OCI-LY3 (cell line): ENCODE data around the gene DPPA3.

ENCODE experiments used
- H2AFZ ChIP-seq: fragments of 200-600, 300-600 bp; shearing (Covaris generic); 2 replicates; pipeline ENCODE4 v1.6.0; 2014; ENCODE audit warnings: antibody characterized with exemption, low read depth, low read length
- H3K27ac ChIP-seq: fragments of 200-600, 300-600 bp; sonication (generic); 2 replicates; pipeline ENCODE4 v1.5.1; 2014; ENCODE audit warnings: mild to moderate bottlenecking, low read length, moderate library complexity, mixed read lengths
- H3K27me3 ChIP-seq: fragments of 200-600, 300-600 bp; sonication (generic); 2 replicates; pipeline ENCODE4 v1.6.1; 2014; ENCODE audit warnings: low read depth, low read length, mixed read lengths
- H3K36me3 ChIP-seq: fragments of 200-600, 300-600 bp; sonication (generic); replicated peaks from 2 replicates; pipeline ENCODE3; 2014; ENCODE audit warnings: low read depth, low read length, mixed read lengths
- H3K4me1 ChIP-seq: fragments of 300-600, 200-600 bp; sonication (generic); 2 replicates; pipeline ENCODE4 v1.6.1; 2014; ENCODE audit warnings: low read length, mixed read lengths
- H3K4me2 ChIP-seq: fragments of 200-600, 300-600 bp; sonication (generic); 2 replicates; pipeline ENCODE4 v1.6.1; 2014; ENCODE audit warnings: low read length, mixed read lengths
- H3K4me3 ChIP-seq: fragments of 300-600, 200-600 bp; sonication (generic); 2 replicates; pipeline ENCODE4 v1.5.1; 2014; ENCODE audit warnings: antibody characterized with exemption, mild to moderate bottlenecking, low read length, moderate library complexity
- H3K79me2 ChIP-seq: fragments of 300-600, 200-600 bp; shearing (Covaris generic); 2 replicates; pipeline ENCODE4 v1.6.1; 2014; ENCODE audit warnings: mild to moderate bottlenecking, low read length, mixed read lengths
- H3K9ac ChIP-seq: fragments of 300-600, 200-600 bp; shearing (Covaris generic); 2 replicates; pipeline ENCODE4 v1.6.0; 2014; ENCODE audit warnings: mild to moderate bottlenecking, low read length, moderate library complexity
- H3K9me3 ChIP-seq: fragments of 200-600, 300-600 bp; shearing (Covaris generic); 2 replicates; pipeline ENCODE4 v1.6.1; 2014; ENCODE audit warnings: low read length, mixed read lengths; ENCODE audit not compliant: insufficient read depth
- H4K20me1 ChIP-seq: fragments of 200-600, 300-600 bp; sonication (generic); 2 replicates; pipeline ENCODE4 v1.6.1; 2016; ENCODE audit warnings: low read length, mixed read lengths; ENCODE audit not compliant: insufficient read depth
- CTCF ChIP-seq: fragments of 200-600, 300-600 bp; sonication (generic); IDR thresholded peaks from 2 replicates; pipeline ENCODE4 v1.5.1; 2014; ENCODE audit warnings: antibody characterized with exemption, low read length, low read depth
- EZH2phosphoT487 ChIP-seq: fragments of 200-600 bp; shearing (Covaris generic); IDR thresholded peaks from 2 replicates; pipeline ENCODE4 v1.6.1; 2018; ENCODE audit warnings: antibody characterized with exemption, mixed run types, low read depth

The DPPA3 gene

DNA sequence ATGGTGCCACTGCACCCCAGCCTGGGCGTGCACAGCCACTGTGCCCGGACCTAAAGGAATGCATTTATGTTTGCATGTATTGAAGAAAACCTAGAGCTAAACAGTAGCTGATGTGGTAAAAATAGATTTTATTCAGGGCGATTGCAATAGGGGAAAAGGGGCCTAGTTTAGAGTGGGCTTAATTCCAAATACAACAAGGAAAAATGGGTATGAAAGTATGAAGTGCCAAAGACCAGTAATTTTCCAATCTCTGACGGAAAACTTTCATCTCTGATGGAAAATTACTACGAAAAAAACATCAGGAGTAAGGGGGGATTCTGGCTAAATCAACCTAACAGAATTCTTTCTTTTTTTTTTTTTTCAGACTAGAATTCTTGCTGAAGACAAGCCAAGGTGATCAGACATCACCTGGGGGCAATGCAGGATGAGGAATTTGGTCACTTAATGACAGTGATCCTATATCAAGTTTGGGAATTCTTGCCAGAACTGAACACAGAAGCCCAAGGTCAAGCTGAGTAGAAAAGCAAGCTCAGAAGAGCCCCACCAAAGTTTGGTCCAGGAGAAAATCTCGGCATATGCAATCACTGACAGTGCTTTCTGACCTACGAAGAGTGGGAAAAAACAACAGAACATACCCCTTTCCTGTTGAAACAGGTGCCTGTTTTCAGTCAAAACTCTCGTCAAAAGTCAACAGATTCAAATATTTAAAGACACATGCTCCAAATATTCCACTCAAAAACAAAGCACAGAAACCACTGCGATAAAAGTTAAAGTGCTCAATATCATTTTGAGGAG is 31.8 kb upstream of the DPPA3 start:
- Histone ChIP-seq H3K27ac (no peak overlapping the region), H3K9me3 (no peaks in the 10 kb centered on the region), H3K4me2 (no peak overlapping the region), H2AFZ (no peak overlapping the region), H3K79me2 (no peaks in the 10 kb centered on the region), H3K9ac (no peak overlapping the region), H4K20me1 (no peaks in the 10 kb centered on the region), H3K4me3 (no peak overlapping the region), H3K4me1 (peaks cover 21% of the 10 kb centered on the region), H3K27me3 (no peaks in the 10 kb centered on the region), H3K36me3 (no peaks in the 10 kb centered on the region)
- TF ChIP-seq CTCF = no peak
- TF ChIP-seq EZH2phosphoT487 = no peak

- Histone ChIP-seq H3K4me1 (peaks cover 42% of the 10 kb centered on the region), H3K27me3 (no peaks in the 10 kb centered on the region), H3K9me3 (no peaks in the 10 kb centered on the region), H4K20me1 (no peaks in the 10 kb centered on the region), H3K36me3 (no peaks in the 10 kb centered on the region), H2AFZ (no peak overlapping the region), H3K27ac (no peak overlapping the region), H3K4me3 (no peak overlapping the region), H3K9ac (no peak overlapping the region), H3K79me2 (no peaks in the 10 kb centered on the region), H3K4me2 (no peak overlapping the region)
- TF ChIP-seq EZH2phosphoT487 (no peak), CTCF (no peak)
Measured at GRCh38 chr12:7681535-7681934, 29.7 kb upstream of the DPPA3 start.

GRCh38 chr12:7693793-7694192 is 17.4 kb upstream of the DPPA3 start:
- Histone ChIP-seq H3K4me3 (no peak overlapping the region), H3K4me2 (no peak overlapping the region), H3K79me2 (no peaks in the 10 kb centered on the region), H3K4me1 (peaks cover 5% of the 10 kb centered on the region; the same call in 1 of the 2 replicates), H3K27ac (no peak overlapping the region), H2AFZ (no peak overlapping the region), H3K9ac (no peak overlapping the region), H3K9me3 (no peaks in the 10 kb centered on the region), H3K36me3 (no peaks in the 10 kb centered on the region), H3K27me3 (no peaks in the 10 kb centered on the region), H4K20me1 (no peaks in the 10 kb centered on the region)
- TF ChIP-seq EZH2phosphoT487 (no peak), CTCF (no peak)

- no peak overlapping the region for H3K27ac ChIP-seq
- no peaks in the 10 kb centered on the region for H3K27me3 ChIP-seq
- H3K4me2 ChIP-seq = no peak overlapping the region
- no peak overlapping the region for H2AFZ ChIP-seq
- TF ChIP-seq CTCF (no peak), EZH2phosphoT487 (no peak)
- no peaks in the 10 kb centered on the region for H3K9me3 ChIP-seq
- H4K20me1 ChIP-seq = no peaks in the 10 kb centered on the region
- H3K36me3 ChIP-seq = no peaks in the 10 kb centered on the region
- no peaks in the 10 kb centered on the region for H3K79me2 ChIP-seq
- no peak overlapping the region for H3K4me3 ChIP-seq
- peaks cover 5% of the 10 kb centered on the region; the same call in 1 of the 2 replicates for H3K4me1 ChIP-seq
- H3K9ac ChIP-seq = no peak overlapping the region
Measured at GRCh38 chr12:7694556-7695236, 16.5 kb upstream of the DPPA3 start.
